ENCODE data around the gene TOPAZ1. TPM values are rescaled to one million over a fixed set of nuclear protein-coding genes. Genes with fewer than 3 reads are reported as not detected.

The TOPAZ1 gene
- total and polyA plus RNA-seq, 9 of the 15 experiments (the other 6 are each of a cell fraction or from before 2014, with no cell fraction given), result 0.01 TPM; not detected in 8

- no peak for TF ChIP-seq AFF4 (CRISPR knock-in tag; IDR thresholded peaks at IDR 0.05)
- no peak for TF ChIP-seq NR2C1 (IDR thresholded peaks at IDR 0.05)
- no peak for TF ChIP-seq NR2C1 (tag; IDR thresholded peaks at IDR 0.05)
- TF ChIP-seq ZFP36 (IDR thresholded peaks at IDR 0.05; ENCODE audit: low read depth, low read length, partially characterized antibody), result peak; percentile 17
- TF ChIP-seq ZNF165 (CRISPR knock-in tag; IDR thresholded peaks at IDR 0.05; ENCODE audit: borderline replicate concordance), result no peak
- no peak for TF ChIP-seq SMAD1 (IDR thresholded peaks at IDR 0.05; ENCODE audit: low read depth, low read length, partially characterized antibody)
- peak; percentile 45 for TF ChIP-seq NEUROD1 (IDR thresholded peaks at IDR 0.05; ENCODE audit: borderline replicate concordance, low read depth, low read length, partially characterized antibody)
- no peak for TF ChIP-seq NKRF (IDR thresholded peaks at IDR 0.05; ENCODE audit: borderline replicate concordance)
- peak; percentile 52 for TF ChIP-seq TBP (optimal IDR thresholded peaks at IDR 0.05; ENCODE audit: low read depth, low read length)
- no peak for TF ChIP-seq ATF6 (CRISPR knock-in tag; IDR thresholded peaks at IDR 0.05)
- TF ChIP-seq TRIM24 (IDR thresholded peaks at IDR 0.05), result peak; percentile 18 to 69; a peak in 2 of 4 replicates
- peak; percentile 53; the same call in 1 of the 2 replicates for TF ChIP-seq ZNF24 (IDR thresholded peaks at IDR 0.05)
- TF ChIP-seq MAFF (IDR thresholded peaks at IDR 0.05; ENCODE audit: low read length), result peak; percentile 70
- peak; percentile 67 for TF ChIP-seq LEF1 (IDR thresholded peaks at IDR 0.05)
- TF ChIP-seq ID3 (CRISPR knock-in tag; IDR thresholded peaks at IDR 0.05), result no peak
- no peak for TF ChIP-seq ID3 (tag; IDR thresholded peaks at IDR 0.05)
- no peak for TF ChIP-seq NFIX (CRISPR knock-in tag; IDR thresholded peaks at IDR 0.05; ENCODE audit: low read depth)
Observed at GRCh38 chr3:44235604-44236484, 5.8 kb upstream of the TOPAZ1 start (continued).

All from K562 (cell line).